ENCODE measurements around the gene ADRM1. TPM values are rescaled to one million over a fixed set of nuclear protein-coding genes. Genes with fewer than 3 reads are reported as not detected.

ADRM1 gene
- total RNA-seq, 1 donor from 2014 or later = 52.3 TPM

GRCh38 chr20:62311150-62311549, 8.4 kb downstream of the ADRM1 start:
- Histone ChIP-seq H3F3A (ENCODE audit: low read depth) (no peaks in the 10 kb centered on the region), H2AFZ (replicated peaks) (no peak overlapping the region), H3K27ac (no peak overlapping the region), H3K4me3 (no peak overlapping the region), H4K20me1 (ENCODE audit: low read depth) (no peaks in the 10 kb centered on the region), H3K79me2 (ENCODE audit: low read depth) (no peaks in the 10 kb centered on the region), H3K36me3 (no peaks in the 10 kb centered on the region), H3K9me3 (ENCODE audit: low read depth) (no peaks in the 10 kb centered on the region), H3K27me3 (no peaks in the 10 kb centered on the region), H3K4me2 (no peak overlapping the region), H3K9ac (no peak overlapping the region), H3K4me1 (no peaks in the 10 kb centered on the region)
- Mint-ChIP-seq H3K36me3 (no peaks in the 10 kb centered on the region), H3K27me3 (ENCODE audit: insufficient read depth, low read depth) (peaks cover 2% of the 10 kb centered on the region), H3K9me3 (no peaks in the 10 kb centered on the region), H3K27ac (no peak overlapping the region), H3K4me3 (no peak overlapping the region), H3K4me1 (no peaks in the 10 kb centered on the region)
- TF ChIP-seq EZH2phosphoT487 (IDR thresholded peaks at IDR 0.05) = no peak
- TF ChIP-seq, protein P1, sequence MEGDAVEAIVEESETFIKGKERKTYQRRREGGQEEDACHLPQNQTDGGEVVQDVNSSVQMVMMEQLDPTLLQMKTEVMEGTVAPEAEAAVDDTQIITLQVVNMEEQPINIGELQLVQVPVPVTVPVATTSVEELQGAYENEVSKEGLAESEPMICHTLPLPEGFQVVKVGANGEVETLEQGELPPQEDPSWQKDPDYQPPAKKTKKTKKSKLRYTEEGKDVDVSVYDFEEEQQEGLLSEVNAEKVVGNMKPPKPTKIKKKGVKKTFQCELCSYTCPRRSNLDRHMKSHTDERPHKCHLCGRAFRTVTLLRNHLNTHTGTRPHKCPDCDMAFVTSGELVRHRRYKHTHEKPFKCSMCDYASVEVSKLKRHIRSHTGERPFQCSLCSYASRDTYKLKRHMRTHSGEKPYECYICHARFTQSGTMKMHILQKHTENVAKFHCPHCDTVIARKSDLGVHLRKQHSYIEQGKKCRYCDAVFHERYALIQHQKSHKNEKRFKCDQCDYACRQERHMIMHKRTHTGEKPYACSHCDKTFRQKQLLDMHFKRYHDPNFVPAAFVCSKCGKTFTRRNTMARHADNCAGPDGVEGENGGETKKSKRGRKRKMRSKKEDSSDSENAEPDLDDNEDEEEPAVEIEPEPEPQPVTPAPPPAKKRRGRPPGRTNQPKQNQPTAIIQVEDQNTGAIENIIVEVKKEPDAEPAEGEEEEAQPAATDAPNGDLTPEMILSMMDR (IDR thresholded peaks at IDR 0.05) = no peak
- TF ChIP-seq EZH2 (IDR thresholded peaks at IDR 0.05) = no peak
- DNase-seq (ENCODE audit: low spot score) = no peak

DNA sequence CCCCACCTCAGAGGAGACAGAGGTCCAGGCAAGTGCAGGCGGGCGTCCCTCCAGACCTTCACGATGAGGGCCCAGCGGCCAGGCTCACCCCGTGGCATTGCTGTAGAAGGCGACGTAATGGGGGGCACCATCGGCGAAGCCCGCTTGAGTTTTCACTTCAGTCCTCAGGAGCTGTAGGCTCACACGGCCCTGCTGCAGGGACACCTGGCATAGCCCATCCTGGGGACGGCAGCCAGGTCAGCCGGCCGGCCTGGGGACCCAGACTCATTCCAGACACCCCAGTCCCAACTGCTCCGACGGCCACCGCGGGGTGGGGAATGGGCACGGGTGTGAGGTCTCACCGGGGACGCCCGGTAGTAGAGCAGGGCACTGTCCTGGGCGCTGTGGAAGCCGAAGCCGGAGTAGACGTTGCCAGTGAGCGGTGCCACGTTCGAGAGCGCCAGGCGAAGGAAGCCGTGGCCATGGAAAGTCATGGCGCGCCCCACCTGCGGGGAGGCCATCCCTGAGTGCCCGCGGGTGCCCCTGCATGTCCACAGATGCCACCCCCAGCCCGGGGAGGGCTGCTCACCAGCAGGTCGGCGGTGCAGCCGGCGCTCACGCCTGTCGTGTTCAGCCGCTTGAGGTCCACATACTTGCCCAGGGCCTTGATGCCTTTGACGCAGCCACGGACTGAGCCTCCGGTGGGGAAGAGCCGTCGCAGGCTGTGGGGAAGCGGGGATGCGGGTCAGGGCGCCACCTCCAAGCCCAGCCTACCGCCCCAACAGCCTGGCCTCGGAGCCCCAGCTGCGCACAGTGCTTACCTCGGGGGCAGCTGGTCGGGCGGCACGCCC, 9.2 kb downstream of the ADRM1 start:
- Mint-ChIP-seq H3K4me1 (no peaks in the 10 kb centered on the region), H3K4me3 (no peak overlapping the region), H3K36me3 (no peaks in the 10 kb centered on the region), H3K9me3 (no peaks in the 10 kb centered on the region), H3K27me3 (ENCODE audit: insufficient read depth, low read depth) (peaks cover 2% of the 10 kb centered on the region), H3K27ac (no peak overlapping the region)
- H3K4me3 ChIP-seq = no peak overlapping the region
- H3K9ac ChIP-seq = no peak overlapping the region
- no peaks in the 10 kb centered on the region for H3K79me2 ChIP-seq (ENCODE audit: low read depth)
- DNase-seq (ENCODE audit: low spot score) = no peak
- no peak for TF ChIP-seq EZH2phosphoT487 (IDR thresholded peaks at IDR 0.05)
- TF ChIP-seq EZH2 (IDR thresholded peaks at IDR 0.05) = no peak
- TF ChIP-seq, protein P1 (IDR thresholded peaks at IDR 0.05) = no peak
- no peaks in the 10 kb centered on the region for H3K36me3 ChIP-seq
- H3K4me2 ChIP-seq = no peak overlapping the region
- H3K27ac ChIP-seq = no peak overlapping the region
- H3K27me3 ChIP-seq = no peaks in the 10 kb centered on the region
- H2AFZ ChIP-seq (replicated peaks) = no peak overlapping the region
- H3K4me1 ChIP-seq = no peaks in the 10 kb centered on the region
- no peaks in the 10 kb centered on the region for H4K20me1 ChIP-seq (ENCODE audit: low read depth)
- H3K9me3 ChIP-seq (ENCODE audit: low read depth) = no peaks in the 10 kb centered on the region
- no peaks in the 10 kb centered on the region for H3F3A ChIP-seq (ENCODE audit: low read depth)

DNA sequence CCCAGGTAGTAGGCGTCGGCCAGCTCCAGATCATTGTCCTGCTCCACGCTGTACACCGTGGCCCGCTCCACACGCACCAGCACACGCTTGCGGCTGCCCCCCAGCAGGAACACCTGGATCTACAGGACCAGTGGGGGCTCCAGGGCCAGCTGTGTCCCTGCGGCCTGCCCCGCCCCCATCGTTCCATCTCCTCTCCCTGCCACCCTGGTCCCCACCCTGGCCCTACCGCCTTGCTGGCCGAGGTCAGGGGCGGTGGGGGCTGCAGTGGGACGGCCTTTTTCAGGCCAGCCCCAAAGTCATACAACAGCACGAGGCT, 9.8 kb downstream of the ADRM1 start:
- Histone ChIP-seq H3K27me3 (no peaks in the 10 kb centered on the region), H3K4me1 (no peaks in the 10 kb centered on the region), H3K4me3 (no peak overlapping the region), H3K36me3 (no peaks in the 10 kb centered on the region), H3K4me2 (no peak overlapping the region), H2AFZ (replicated peaks) (no peak overlapping the region), H3K79me2 (ENCODE audit: low read depth) (no peaks in the 10 kb centered on the region), H3K9me3 (ENCODE audit: low read depth) (no peaks in the 10 kb centered on the region), H4K20me1 (ENCODE audit: low read depth) (no peaks in the 10 kb centered on the region), H3K27ac (no peak overlapping the region), H3K9ac (no peak overlapping the region), H3F3A (ENCODE audit: low read depth) (no peaks in the 10 kb centered on the region)
- H3K9me3 Mint-ChIP-seq = no peaks in the 10 kb centered on the region
- no peak overlapping the region for H3K4me3 Mint-ChIP-seq
- no peaks in the 10 kb centered on the region for H3K4me1 Mint-ChIP-seq
- peaks cover 2% of the 10 kb centered on the region for H3K27me3 Mint-ChIP-seq (ENCODE audit: insufficient read depth, low read depth)
- H3K27ac Mint-ChIP-seq = no peak overlapping the region
- H3K36me3 Mint-ChIP-seq = no peaks in the 10 kb centered on the region
- TF ChIP-seq EZH2phosphoT487 (IDR thresholded peaks at IDR 0.05) (no peak), EZH2 (IDR thresholded peaks at IDR 0.05) (no peak)
- TF ChIP-seq, protein P1 (IDR thresholded peaks at IDR 0.05) = no peak
- no peak for DNase-seq (ENCODE audit: low spot score)

Data from neural progenitor cell (in vitro differentiated cells).